Natural killer cell (primary cell): ENCODE measurements around the gene DCXR. TPM values are rescaled to one million over a fixed set of nuclear protein-coding genes. Genes with fewer than 3 reads are reported as not detected.

Experiments
- ATAC-seq, 3 donors: fragments of 150-1000 bp in 2 of 3; fragments of 200-7000 bp in 1 of 3; cut with Tn5 transposase; 1 replicate in 1 of 3; 2 replicates in 2 of 3; pipeline ENCODE4 v1.10.0; 2021; ENCODE audit warnings: mild to moderate bottlenecking in 2 of 3, moderate library complexity in 2 of 3
- DNase-seq, 2 donors: peaks; one replicate each; pipeline versions ENCODE4 v3.0.0 to v3.0.0-alpha.2; 2013 to 2021; ENCODE audit warnings: mixed read lengths in 1 of 2
- H3K27ac ChIP-seq: one replicate; pipeline ENCODE4 v1.5.1; 2013; ENCODE audit warnings: mild to moderate bottlenecking, low read length
- H3K27me3 ChIP-seq: one replicate; pipeline ENCODE4 v1.6.1; 2013; ENCODE audit warnings: low read length; ENCODE audit not compliant: control insufficient read depth, insufficient read depth
- H3K36me3 ChIP-seq: one replicate; pipeline ENCODE4 v1.6.1; 2013; ENCODE audit warnings: low read length; ENCODE audit not compliant: control insufficient read depth, insufficient read depth
- H3K4me1 ChIP-seq: one replicate; pipeline ENCODE4 v1.6.1; 2013; ENCODE audit warnings: low read length; ENCODE audit not compliant: control insufficient read depth, insufficient read depth
- H3K4me3 ChIP-seq: one replicate; pipeline ENCODE4 v1.5.1; 2013; ENCODE audit warnings: low read length
- H3K9me3 ChIP-seq: one replicate; pipeline ENCODE4 v1.6.1; 2013; ENCODE audit warnings: low read length; ENCODE audit not compliant: control insufficient read depth, insufficient read depth
- H3K27ac Mint-ChIP-seq, 2 donors: one replicate each; pipeline ENCODE4 v1.8.0; 2022; ENCODE audit warnings: mild to moderate bottlenecking in 2 of 2, mixed read lengths in 2 of 2, moderate library complexity in 1 of 2
- H3K27me3 Mint-ChIP-seq, 2 donors: one replicate each; pipeline ENCODE4 v1.8.0; 2022; ENCODE audit warnings: low read depth in 2 of 2, mixed read lengths in 2 of 2
- H3K36me3 Mint-ChIP-seq: one replicate; pipeline ENCODE4 v1.8.0; 2022; ENCODE audit warnings: mixed read lengths
- H3K4me1 Mint-ChIP-seq, 2 donors: one replicate each; pipeline ENCODE4 v1.8.0; 2022; ENCODE audit warnings: mixed read lengths in 2 of 2
- H3K4me3 Mint-ChIP-seq: one replicate; pipeline ENCODE4 v1.8.0; 2022; ENCODE audit warnings: mild to moderate bottlenecking, moderate library complexity, mixed read lengths
- H3K9me3 Mint-ChIP-seq, 2 donors: one replicate each; pipeline ENCODE4 v1.8.0; 2022; ENCODE audit warnings: mixed read lengths in 2 of 2
- WGBS: methylation state at CpG from one replicate; pipeline ENCODE4 v1.1.7; 2013; ENCODE audit warnings: missing lambda C conversion rate; ENCODE audit not compliant: insufficient coverage; 5-methylcytosine and 5-hydroxymethylcytosine counted together
- intact Hi-C: fragments of 100-400 bp; cut with micrococcal nuclease; formaldehyde crosslinking; loops from one replicate; pipeline ENCODE4 v1.14.2; 2022
- total RNA-seq, 4 donors: library from RNA; stranded (reverse); fragments of 120-200 nt in 1 of 4; gene quantifications; one replicate each; pipeline versions ENCODE4 v1.2.3 to v1.2.4, GENCODE V29; 2013 to 2022
- TF ChIP-seq, protein P1 (sequence below): fragments of 200-600 bp; IDR thresholded peaks from one replicate; pipeline ENCODE4 v1.8.0; 2022; ENCODE audit warnings: antibody characterized with exemption

The DCXR gene
- total RNA-seq, 3 donors from 2014 or later (not counting 1 experiment from before 2014, with no cell fraction given) = 93.9 to 171 (median 145) TPM

DNA sequence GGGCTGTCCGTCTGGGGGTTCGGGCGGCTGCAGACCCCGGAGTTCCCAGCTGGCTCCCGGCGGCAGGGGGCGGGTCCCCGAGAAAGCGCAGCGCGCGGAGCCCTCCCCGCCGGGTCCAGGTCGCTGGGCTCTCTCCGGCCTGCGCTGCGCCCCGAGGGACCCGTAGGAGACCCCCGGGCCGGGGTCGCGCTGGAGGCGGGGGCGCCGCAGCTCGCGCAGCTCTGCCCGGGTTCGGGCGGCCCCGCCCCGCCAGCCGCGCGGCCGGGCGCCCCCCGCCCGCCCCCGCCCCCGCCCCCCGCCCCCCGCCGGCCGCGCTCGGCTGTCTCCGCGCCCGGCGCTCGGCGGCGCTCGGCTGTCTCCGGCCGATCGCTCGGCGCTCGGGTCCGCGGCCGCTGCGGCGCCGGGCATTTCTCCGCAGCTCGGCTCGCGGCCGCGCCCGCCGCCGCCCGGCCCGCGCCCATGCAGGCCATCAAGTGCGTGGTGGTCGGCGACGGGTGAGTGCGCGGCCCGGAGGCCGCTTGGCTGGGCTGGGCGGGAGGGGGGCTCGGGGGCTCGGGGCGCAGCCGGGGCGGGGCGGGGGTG lies 6.1 kb downstream of the DCXR start, which contains the start of gene RAC3:
RAC3 (plus strand) TSS at position 376 of the 582 bp plus-strand sequence; CDS start at position 460, 84 bp downstream.
- H3K9me3 Mint-ChIP-seq = no peaks in the 10 kb centered on the region
- DNase-seq (peak in 1 of 2 donors; percentile 43), ATAC-seq (peak; percentile 4 to 20 (median 6))
- Histone ChIP-seq H3K4me3 (peak within 1 kb of the TSS; percentile 30), H3K9me3 (no peaks in the 10 kb centered on the region), H3K27me3 (peaks cover 6% of the 10 kb centered on the region), H3K4me1 (peaks cover 31% of the 10 kb centered on the region), H3K36me3 (no peaks in the 10 kb centered on the region), H3K27ac (no peak within 1 kb of the TSS)
- H3K4me3 Mint-ChIP-seq = peak within 1 kb of the TSS; percentile 93
- H3K27ac Mint-ChIP-seq = peak within 1 kb of the TSS in 1 of 2 donors; percentile 58
- no peaks in the 10 kb centered on the region for H3K36me3 Mint-ChIP-seq
- H3K27me3 Mint-ChIP-seq = peaks cover 0 to 6% of the 10 kb centered on the region in 2 donors
- intact Hi-C loops = no loop called here
- peaks cover 0 to 23% of the 10 kb centered on the region in 2 donors for H3K4me1 Mint-ChIP-seq
- WGBS = under 1% methylated on average over 96 of the region's 96 CpGs
- TF ChIP-seq, protein P1, sequence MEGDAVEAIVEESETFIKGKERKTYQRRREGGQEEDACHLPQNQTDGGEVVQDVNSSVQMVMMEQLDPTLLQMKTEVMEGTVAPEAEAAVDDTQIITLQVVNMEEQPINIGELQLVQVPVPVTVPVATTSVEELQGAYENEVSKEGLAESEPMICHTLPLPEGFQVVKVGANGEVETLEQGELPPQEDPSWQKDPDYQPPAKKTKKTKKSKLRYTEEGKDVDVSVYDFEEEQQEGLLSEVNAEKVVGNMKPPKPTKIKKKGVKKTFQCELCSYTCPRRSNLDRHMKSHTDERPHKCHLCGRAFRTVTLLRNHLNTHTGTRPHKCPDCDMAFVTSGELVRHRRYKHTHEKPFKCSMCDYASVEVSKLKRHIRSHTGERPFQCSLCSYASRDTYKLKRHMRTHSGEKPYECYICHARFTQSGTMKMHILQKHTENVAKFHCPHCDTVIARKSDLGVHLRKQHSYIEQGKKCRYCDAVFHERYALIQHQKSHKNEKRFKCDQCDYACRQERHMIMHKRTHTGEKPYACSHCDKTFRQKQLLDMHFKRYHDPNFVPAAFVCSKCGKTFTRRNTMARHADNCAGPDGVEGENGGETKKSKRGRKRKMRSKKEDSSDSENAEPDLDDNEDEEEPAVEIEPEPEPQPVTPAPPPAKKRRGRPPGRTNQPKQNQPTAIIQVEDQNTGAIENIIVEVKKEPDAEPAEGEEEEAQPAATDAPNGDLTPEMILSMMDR = no peak

DNA sequence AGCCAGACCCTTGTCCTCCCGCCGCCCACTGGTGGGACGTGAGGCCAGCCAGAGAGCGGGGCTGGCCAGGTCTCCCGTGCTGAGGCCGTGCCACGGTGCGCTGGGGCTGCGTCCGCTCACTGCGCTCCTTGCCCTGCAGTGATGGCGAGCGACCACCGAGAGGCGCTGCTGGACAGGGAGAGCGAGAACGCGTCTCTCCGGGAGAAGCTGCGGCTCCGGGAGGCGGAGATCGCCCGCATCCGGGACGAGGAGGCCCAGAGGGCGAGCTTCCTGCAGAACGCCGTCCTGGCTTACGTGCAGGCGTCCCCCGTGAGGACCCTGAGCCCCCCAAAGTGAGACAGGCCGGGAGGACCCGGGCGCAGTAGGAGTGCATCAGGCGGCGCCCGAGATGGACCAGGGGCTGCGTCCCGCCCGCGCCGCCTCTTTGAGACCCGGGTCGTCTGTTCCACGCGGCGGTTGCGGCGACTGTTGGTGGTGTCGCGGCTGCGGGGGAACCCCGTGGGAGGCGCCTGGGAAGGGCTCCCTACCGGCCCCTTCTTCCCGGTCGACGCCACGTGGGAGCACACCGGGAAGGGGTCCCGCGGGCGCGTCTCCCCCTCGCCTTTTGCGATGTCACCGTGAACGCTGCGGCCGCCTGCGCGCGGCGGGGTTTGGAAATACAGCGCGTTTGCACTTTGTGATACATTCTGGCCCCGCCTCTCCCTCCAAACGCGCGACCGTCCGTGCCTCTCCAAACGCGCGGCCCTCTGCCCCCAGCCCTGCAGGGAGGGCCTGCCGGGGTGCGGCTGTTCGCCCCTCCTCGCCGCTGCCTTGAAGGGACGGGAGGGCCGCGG lies 6.8 kb downstream of the DCXR start:
- peaks cover 6% of the 10 kb centered on the region for H3K27me3 ChIP-seq
- peaks cover 24% of the 10 kb centered on the region for H3K4me1 ChIP-seq
- 1% methylated on average over 94 of the region's 94 CpGs for WGBS
- Mint-ChIP-seq H3K27ac (peak overlapping the region in 1 of 2 donors; percentile 58), H3K4me3 (peak overlapping the region; percentile 93), H3K36me3 (no peaks in the 10 kb centered on the region), H3K4me1 (peaks cover 0 to 18% of the 10 kb centered on the region in 2 donors), H3K27me3 (peaks cover 0 to 6% of the 10 kb centered on the region in 2 donors), H3K9me3 (no peaks in the 10 kb centered on the region)
- no peaks in the 10 kb centered on the region for H3K9me3 ChIP-seq
- H3K36me3 ChIP-seq = no peaks in the 10 kb centered on the region
- no peak overlapping the region for H3K27ac ChIP-seq
- H3K4me3 ChIP-seq = peak overlapping the region; percentile 30
- ATAC-seq = peak; percentile 88 to 93 (median 92)
- peak; percentile 75 to 92 for DNase-seq
- intact Hi-C loops = loop anchor here (1.0 kb wide), 1 partner anchor 124 kb away; no protein-coding TSS in a partner anchor
- TF ChIP-seq, protein P1 = peak; percentile 98

DNA sequence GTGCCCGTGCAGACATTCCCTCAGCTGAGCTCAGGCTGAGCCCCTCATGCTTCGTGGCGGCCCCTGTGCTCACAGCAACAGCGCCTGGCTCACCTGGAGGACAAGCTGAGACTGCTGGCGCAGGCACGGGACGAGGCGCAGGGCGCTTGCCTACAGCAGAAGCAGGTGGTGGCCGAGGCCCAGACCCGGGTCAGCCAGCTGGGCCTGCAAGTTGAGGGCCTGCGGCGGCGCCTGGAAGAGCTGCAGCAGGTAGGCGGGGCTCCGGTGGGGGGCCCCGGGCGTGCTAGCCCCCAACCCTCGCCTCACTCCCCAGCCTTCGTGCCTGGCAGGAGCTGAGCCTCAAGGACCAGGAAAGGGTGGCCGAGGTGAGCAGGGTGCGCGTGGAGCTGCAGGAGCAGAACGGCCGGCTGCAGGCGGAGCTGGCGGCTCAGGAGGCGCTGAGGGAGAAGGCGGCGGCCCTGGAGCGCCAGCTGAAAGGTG lies 7.5 kb downstream of the DCXR start:
- WGBS = 79% methylated on average over 31 of the region's 31 CpGs

More for the DNA sequence above, 7.5 kb downstream of the DCXR start:
- Mint-ChIP-seq H3K9me3 (no peaks in the 10 kb centered on the region), H3K27me3 (peaks cover 0 to 6% of the 10 kb centered on the region in 2 donors), H3K4me3 (peak overlapping the region; percentile 65), H3K4me1 (peaks cover 0 to 12% of the 10 kb centered on the region in 2 donors), H3K36me3 (no peaks in the 10 kb centered on the region), H3K27ac (peak overlapping the region in 1 of 2 donors; percentile 58)
- no peak for DNase-seq
- H3K36me3 ChIP-seq = no peaks in the 10 kb centered on the region
- H3K4me1 ChIP-seq = peaks cover 22% of the 10 kb centered on the region
- intact Hi-C loops = loop anchor here (1.0 kb wide), 1 partner anchor 124 kb away; no protein-coding TSS in a partner anchor
- no peaks in the 10 kb centered on the region for H3K9me3 ChIP-seq
- ATAC-seq = no peak
- H3K27ac ChIP-seq = no peak overlapping the region
- H3K27me3 ChIP-seq = peaks cover 6% of the 10 kb centered on the region
- no peak overlapping the region for H3K4me3 ChIP-seq
- TF ChIP-seq, protein P1 = no peak
